ENCODE data around the gene ATP2A2.

Gene ATP2A2

DNA sequence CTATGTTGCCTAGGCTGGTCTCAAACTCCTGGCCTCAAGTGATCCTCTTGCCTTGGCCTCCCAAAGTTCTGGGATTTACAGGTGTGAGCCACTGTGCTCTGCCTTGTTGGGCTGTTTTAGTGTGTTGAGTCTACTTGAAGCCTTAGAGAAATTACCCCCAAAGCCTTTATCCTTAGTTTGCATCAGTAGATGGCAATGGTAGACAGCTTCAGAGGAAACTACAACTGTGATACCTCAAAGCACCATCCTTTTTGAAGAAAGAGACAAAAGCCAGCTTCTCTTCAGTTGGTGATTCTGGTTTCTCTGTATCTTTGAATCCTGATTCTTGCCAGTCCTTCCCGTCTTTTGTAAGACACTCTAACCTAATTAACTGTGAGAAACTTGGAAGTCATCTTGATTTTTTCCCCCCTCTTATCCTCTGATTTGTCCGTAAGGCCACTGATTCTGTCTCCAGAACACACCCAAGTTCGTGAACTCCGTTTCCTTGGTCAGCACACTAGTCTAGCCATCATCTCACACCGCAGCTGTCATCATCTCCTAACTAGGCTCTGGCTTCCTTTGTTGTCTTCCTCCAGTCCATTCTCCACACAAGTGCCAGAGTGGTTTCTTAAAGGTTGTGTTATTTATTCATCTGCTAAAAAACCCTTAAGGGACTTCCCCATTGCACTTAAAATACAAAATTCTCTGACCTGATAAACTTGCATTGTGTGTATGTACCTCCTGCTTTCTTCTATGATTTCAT, 20.2 kb downstream of the ATP2A2 start:
- FAIRE-seq (no peak), DNase-seq (ENCODE audit: insufficient read length, low spot score) (no peak)
- no peak for TF ChIP-seq POLR2A (IDR thresholded peaks at IDR 0.05; ENCODE audit: low read depth, low read length)

DNA sequence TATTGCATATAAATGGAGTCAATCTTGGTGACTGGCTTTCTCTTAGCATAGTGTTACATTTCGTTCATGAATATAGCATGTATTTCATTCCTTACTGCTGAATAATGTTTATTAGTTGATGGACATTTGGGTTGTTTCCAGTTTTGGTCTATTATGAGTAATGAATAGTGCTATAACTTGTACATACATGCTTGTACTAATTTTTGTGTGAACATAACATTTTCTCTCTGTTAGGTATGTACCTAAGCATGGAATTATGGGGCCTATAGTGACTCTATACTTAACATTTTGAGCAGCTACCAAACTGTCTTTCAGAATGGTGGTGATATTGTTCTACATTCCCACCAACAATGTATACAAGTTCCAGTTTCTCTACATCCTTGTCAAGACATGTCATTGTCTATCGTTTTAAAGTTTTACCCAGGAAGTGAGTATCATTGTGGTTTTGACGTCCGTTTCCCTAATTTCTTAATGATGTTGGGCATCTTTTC, 23.1 kb downstream of the ATP2A2 start:
- no peak for TF ChIP-seq POLR2A (IDR thresholded peaks at IDR 0.05; ENCODE audit: low read depth, low read length)
- DNase-seq (ENCODE audit: insufficient read length, low spot score) (no peak), FAIRE-seq (no peak)

DNA sequence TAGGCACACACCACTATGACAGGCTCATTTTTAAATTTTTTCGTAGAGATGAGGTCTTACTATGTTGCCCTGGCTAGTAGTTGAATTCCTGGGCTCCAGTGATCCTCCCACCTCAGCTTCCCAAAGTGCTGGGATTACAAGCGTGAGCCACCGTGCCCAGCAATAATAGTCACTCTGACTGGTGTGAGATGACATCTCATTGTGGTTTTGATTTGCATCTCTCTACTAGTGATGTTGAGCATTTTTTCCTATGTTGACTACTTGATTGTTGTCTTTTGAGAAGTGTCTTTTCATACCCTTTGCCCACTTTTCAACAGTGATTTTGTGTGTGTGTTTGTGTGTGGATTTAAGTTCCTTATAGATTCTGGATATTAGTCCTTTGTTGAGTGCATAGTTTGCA, 26.3 kb downstream of the ATP2A2 start:
- FAIRE-seq: no peak
- no peak for TF ChIP-seq POLR2A (IDR thresholded peaks at IDR 0.05; ENCODE audit: low read depth, low read length)
- DNase-seq (ENCODE audit: insufficient read length, low spot score): no peak

DNA sequence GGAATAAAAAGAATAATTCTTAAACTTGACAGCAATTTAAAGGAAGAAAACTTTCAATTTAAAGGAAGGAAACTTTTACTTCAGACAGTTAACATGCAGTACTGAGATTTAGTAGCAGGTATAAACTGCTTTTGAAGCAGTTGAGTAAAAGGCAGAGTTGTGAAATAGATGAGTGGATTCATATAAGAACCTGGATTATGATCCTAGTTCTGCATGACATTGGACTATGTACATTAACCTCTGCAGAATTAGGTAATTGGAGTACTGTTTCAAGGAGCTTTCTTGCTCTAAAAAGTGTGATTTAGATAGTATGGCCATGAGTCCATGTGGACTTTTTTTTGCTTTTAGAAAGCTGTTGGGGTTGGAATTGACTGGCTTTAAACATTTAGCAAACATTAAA, 29.7 kb downstream of the ATP2A2 start:
- DNase-seq (ENCODE audit: insufficient read length, low spot score): no peak
- no peak for FAIRE-seq
- TF ChIP-seq POLR2A (IDR thresholded peaks at IDR 0.05; ENCODE audit: low read depth, low read length): no peak

DNA sequence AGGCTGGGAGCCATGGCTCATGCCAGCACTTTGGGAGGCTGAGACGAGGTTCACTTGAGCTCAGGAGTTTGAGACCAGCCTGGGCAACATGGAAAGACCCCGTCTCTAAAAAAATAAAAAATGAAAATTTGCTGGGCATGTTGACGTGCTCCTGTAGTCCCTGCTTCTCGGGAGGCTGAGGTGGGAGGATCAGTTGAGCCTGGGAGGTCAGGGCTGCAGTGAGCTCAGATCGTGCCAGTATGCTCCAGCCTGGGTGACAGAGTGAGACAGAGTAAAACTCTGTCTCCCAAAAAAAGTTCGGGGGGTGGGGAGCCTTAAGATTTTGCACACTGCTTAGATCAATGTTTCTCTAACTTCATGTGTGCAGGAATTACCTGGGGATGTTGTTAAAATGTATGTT, 30.9 kb downstream of the ATP2A2 start:
- FAIRE-seq (no peak), DNase-seq (ENCODE audit: insufficient read length, low spot score) (no peak)
- TF ChIP-seq POLR2A (IDR thresholded peaks at IDR 0.05; ENCODE audit: low read depth, low read length): no peak

DNA sequence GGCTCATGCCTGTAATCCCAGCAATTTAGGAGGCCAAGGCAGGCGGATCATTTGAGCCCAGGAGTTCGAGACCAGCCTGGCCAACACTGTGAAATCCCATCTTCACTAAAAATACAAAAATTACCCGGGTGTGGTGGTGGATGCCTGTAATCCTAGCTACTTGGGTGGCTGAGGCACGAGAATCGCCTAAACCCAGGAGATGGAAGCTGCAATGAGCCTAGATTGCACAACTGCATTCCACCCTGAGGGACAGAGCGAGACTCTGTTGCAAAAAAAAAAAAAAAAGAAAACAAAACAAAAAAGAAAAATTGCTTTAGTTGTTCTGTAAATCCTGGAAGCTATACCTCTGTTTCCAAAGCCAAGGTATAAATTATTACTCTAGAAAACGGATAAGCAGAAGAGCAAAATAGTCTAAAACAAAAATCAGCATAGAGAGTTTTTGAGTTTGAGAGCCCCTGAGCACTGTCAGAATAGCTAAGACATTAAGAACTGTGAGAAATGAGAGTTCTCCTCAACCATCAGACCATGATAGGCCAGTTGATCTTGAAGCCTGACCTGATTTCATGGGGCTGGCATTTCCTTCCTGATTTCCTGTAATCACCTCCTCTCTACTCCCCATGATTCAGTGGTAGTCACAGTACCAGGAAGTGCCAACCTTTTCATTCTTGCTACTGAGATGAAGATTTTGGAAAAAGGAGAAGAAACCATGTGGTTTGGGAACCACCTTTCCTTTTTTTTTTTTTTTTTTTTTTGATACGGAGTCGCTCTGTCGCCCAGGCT, 31.7 kb downstream of the ATP2A2 start:
- peak; percentile 96 for FAIRE-seq
- no peak for TF ChIP-seq POLR2A (IDR thresholded peaks at IDR 0.05; ENCODE audit: low read depth, low read length)
- DNase-seq (ENCODE audit: insufficient read length, low spot score): peak; percentile 33

DNA sequence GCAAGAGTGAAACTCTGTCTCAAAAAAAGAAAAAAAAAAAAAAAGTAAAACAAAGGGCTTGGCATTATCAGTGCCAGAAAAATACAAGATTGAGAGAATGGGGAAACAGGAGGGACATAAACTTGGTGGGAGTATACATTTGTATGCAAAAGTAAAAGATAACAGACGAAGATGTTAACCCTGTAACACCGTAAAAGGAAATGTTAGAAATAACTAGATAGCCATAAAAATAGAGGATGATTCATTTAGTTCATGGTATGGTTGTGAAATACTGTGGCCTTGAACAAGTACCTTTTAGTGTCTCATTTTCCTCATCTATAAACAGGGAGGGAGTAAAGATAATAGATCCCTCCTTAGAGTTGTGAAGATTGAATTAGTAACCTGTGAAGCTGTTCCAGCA, 33.3 kb downstream of the ATP2A2 start:
- FAIRE-seq (no peak), DNase-seq (ENCODE audit: insufficient read length, low spot score) (no peak)
- TF ChIP-seq POLR2A (IDR thresholded peaks at IDR 0.05; ENCODE audit: low read depth, low read length): no peak

DNA sequence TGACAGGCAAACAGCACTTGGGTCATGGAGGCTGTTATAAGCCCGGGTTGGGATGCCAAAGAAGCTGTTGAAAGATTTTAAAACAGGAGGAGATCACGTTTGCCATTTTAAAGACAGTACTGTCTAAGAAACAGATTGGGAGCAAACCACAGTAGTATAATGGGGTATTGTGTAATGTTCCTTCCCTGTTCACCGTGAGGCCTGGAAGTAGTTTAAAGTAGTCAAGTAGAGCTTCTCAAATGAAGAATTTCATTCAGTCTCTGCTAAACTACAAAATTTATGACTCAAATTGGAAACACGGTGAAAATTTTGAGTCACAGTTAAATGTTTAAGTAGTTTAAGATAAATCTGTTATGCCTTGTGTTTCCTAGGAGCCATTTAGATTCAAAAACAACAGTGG, 35.8 kb downstream of the ATP2A2 start:
- TF ChIP-seq POLR2A (IDR thresholded peaks at IDR 0.05; ENCODE audit: low read depth, low read length): no peak
- FAIRE-seq: peak; percentile 84
- peak; percentile 24 for DNase-seq (ENCODE audit: insufficient read length, low spot score)

DNA sequence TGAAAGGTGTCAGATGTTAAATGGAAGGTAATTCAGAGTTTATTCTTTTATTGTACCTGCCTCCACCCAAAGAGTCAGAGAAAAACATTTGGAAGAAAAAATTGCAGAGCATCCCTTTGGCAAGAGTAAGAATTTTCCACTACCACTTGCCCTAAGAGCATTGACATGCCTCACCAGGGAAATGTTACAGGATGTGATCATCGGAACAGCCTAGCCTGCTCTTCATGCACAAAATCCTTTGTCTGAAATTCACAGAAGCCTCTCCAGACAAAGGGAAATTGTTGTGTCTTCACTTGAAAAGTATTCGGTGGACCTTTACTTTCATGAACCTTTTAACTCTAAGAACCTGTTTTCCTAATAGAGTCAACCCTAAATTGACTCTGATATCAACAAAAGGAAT, 36.9 kb downstream of the ATP2A2 start:
- DNase-seq (ENCODE audit: insufficient read length, low spot score) (no peak), FAIRE-seq (peak; percentile 41)
- no peak for TF ChIP-seq POLR2A (IDR thresholded peaks at IDR 0.05; ENCODE audit: low read depth, low read length)

DNA sequence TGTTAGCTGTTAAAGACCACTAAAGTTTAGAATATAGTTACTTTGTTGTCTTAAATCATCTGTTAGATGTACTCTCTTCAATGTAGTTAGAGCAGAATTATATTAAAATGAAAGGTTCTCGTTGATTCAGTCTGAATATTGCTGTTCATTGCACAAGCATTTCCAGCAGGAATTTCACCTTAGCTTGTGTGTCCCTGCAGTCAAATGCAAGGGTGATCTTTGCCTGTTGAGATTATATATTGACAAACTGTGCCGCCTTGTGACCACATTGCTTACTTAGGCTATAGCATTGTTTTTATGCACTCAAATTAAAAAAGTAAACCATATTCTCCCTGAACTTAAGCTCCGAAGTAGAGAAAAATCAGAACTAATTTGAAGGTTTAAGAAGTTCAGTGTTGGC, 39.5 kb downstream of the ATP2A2 start:
- FAIRE-seq: no peak
- no peak for TF ChIP-seq POLR2A (IDR thresholded peaks at IDR 0.05; ENCODE audit: low read depth, low read length)
- DNase-seq (ENCODE audit: insufficient read length, low spot score): no peak

DNA sequence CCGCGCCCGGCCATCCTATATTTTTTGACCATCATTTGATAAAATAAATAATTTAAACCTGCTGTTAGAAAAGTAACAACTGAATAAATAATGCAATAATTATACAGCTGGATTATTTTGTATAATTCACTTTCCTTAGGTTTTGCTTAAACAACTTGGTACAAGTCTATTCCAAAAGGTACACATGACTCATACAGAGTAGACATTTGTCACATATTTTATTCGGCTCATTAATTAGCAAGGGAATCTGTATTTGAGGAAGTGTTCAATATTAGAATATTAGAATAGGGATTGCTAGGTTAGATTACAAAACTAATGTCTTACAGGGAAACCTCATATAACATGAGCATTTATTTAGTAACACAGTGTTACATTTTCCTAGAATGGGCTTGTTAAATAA, 48.7 kb downstream of the ATP2A2 start:
- FAIRE-seq (no peak), DNase-seq (ENCODE audit: insufficient read length, low spot score) (no peak)

DNA sequence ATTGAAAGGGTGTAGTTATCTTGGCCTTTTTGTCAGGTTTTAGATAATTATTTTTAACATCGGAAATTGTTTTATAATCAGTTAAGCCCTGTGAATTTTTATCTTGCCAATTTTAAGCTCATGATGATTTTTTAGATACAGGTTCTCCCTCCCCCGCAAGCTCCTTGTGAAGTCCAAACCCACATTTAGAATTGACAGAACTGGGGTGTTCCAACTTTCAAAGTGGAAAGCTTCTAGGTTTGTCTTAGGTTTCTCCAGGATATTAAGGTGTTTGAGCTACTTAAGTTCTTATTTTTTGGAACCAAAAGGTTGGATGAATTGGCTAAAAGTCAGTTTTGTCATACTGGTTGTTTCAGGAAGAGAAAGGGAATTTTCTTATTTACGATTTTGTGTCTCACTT, 49.1 kb downstream of the ATP2A2 start:
- FAIRE-seq: no peak
- no peak for DNase-seq (ENCODE audit: insufficient read length, low spot score)
- TF ChIP-seq POLR2A (IDR thresholded peaks at IDR 0.05; ENCODE audit: low read depth, low read length): no peak

More for the DNA sequence above, 48.7 kb downstream of the ATP2A2 start:
- TF ChIP-seq POLR2A (IDR thresholded peaks at IDR 0.05; ENCODE audit: low read depth, low read length): no peak

DNA sequence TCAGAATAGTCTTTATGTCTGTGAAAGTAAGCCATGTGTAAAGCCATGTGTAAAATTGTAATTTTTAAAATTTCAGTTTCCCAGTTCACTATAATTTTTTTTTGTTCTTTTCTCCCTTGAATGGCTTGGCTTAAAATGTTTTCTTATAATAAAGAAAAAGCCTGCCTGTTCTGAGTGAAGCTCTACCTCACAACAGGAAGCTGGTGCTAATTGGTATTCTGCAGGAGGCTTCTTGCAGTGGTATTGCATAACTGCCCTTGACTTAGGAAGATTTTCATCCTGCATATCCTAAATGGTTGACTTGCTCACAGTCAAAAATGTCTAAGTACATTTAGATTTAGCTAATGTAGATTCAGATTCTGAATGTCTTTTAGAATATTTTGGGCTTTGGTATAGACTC, 49.5 kb downstream of the ATP2A2 start:
- no peak for TF ChIP-seq POLR2A (IDR thresholded peaks at IDR 0.05; ENCODE audit: low read depth, low read length)
- FAIRE-seq (no peak), DNase-seq (ENCODE audit: insufficient read length, low spot score) (no peak)

DNA sequence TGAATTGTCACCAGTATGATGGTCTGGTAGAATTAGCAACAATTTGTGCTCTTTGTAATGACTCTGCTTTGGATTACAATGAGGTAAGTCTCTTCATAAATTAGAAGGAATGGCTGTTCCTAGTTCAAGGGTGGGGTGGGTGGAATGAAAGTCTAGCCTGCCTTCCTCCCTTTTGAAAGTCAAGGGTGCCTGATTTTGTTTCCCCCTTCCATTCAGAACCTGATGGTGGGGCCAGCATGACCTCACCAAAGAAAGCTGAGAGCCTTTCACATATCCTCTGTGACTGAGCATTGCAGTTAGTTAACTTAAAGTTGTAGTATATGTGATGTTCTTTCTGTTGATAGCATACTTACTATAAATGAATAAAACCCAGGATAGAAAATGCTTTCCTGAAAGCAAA, 52.2 kb downstream of the ATP2A2 start:
- no peak for FAIRE-seq
- no peak for TF ChIP-seq POLR2A (IDR thresholded peaks at IDR 0.05; ENCODE audit: low read depth, low read length)
- no peak for DNase-seq (ENCODE audit: insufficient read length, low spot score)
